GM15510 (cell line): ENCODE data around the gene ZNF134.
A peak's percentile ranks its signal among the peaks of the same experiment; 100 is the strongest.

Experiments
- POLR2A ChIP-seq: IDR thresholded peaks from 3 replicates; pipeline ENCODE4 v1.6.1; 2011; ENCODE audit warnings: borderline replicate concordance; ENCODE audit not compliant: insufficient read length; ENCODE audit errors: extremely low read depth

ZNF134 gene

DNA sequence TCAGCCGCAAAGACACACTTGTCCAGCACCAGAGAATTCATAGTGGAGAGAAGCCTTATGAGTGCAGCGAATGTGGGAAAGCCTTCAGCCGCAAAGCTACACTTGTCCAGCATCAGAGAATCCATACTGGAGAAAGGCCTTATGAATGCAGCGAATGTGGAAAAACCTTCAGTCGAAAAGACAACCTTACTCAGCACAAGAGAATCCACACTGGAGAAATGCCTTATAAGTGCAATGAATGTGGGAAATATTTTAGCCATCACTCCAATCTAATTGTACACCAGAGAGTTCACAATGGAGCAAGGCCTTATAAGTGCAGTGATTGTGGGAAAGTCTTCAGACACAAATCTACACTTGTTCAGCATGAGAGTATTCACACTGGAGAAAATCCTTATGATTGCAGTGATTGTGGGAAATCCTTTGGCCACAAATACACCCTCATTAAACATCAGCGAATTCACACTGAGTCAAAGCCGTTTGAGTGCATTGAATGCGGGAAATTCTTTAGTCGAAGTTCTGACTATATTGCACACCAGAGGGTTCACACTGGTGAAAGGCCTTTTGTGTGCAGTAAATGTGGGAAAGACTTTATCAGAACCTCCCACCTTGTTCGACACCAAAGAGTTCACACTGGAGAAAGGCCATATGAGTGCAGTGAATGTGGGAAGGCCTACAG lies 6.8 kb downstream of the ZNF134 start:
- TF ChIP-seq POLR2A = no peak

DNA sequence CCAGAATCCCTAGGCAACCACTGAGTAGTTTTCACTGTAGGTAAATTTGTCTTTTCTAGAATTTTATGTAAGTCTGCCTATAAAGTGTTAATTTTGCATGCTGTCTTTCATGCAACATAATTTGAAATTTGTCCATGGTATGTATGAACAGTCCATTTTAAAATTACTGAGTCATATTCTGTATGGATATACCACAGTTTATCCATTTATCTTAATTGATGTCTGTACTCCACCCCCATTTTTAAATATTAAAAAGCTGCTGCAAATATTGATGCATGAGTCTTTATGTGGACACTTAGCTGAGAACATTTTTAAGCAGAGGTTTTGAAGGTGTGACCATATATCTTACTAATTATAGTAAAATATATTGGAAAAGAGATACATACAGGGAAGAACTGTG lies 9.0 kb downstream of the ZNF134 start:
- no peak for TF ChIP-seq POLR2A

DNA sequence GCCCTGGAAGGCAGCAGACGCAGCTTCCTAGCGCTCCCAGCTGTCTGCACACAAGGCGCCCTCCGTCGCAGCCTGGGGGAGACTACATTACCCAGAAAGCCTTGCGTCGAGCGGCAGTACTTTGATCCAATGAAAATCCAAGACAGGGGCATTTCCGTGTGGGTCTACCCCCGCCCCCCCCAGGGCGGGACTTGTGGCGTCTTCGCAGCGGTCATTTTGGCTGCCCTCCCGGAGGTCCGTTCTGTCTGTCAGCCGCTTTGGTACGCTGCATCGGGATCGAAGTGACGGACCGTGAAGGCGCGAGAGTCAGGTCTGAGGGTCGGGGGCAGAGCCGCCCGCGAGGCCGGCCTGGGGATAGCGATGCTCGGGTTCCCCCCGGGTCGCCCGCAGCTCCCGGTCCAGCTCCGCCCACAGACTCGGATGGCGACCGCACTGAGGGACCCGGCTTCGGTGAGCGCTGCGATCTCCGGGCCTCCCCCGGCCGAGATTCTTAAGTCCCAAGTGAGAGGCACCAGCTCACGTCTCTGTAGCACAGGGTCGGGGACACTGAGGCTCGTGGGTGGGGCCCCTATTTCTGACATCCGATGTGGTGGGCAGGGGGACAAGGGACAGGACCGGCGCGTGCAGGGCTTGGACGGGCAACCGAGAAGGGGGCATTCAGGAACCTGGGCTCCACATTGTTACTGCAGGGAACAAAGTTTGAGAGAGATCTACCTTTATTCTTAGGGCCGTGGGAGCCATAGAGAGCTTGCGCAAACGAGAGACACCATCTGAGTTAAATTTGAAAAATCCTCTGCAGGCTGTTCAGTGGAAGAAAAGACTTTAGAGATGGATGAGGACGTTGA lies 19.2 kb downstream of the ZNF134 start, which contains the start of gene ZNF211:
TSS of gene ZNF211 (plus strand) at position 182 of the 845 bp plus-strand sequence. CDS start at position 361, 179 bp downstream.
- TF ChIP-seq POLR2A = peak; percentile 69

GRCh38 chr19:57633832-57634131 lies 19.7 kb downstream of the ZNF134 start:
- TF ChIP-seq POLR2A = no peak

- TF ChIP-seq POLR2A = no peak
These were observed 23.3 kb downstream of the ZNF134 start for GRCh38 chr19:57637379-57637778.

DNA sequence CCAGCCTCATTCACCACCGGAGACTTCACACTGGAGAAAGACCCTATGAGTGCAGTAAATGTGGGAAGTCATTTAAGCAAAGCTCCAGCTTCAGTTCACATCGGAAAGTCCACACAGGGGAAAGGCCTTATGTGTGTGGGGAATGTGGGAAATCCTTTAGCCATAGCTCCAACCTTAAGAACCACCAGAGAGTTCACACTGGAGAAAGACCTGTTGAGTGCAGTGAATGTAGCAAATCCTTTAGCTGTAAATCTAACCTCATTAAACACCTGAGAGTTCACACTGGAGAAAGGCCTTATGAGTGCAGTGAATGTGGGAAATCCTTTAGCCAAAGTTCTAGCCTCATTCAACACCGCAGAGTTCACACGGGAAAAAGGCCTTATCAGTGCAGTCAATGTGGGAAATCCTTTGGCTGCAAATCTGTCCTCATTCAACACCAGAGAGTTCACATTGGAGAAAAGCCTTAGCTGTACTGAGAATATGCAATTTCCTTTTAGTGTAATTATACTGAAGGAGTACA lies 27.7 kb downstream of the ZNF134 start:
- no peak for TF ChIP-seq POLR2A

GRCh38 chr19:57642396-57643046 lies 28.5 kb downstream of the ZNF134 start:
- TF ChIP-seq POLR2A = no peak

DNA sequence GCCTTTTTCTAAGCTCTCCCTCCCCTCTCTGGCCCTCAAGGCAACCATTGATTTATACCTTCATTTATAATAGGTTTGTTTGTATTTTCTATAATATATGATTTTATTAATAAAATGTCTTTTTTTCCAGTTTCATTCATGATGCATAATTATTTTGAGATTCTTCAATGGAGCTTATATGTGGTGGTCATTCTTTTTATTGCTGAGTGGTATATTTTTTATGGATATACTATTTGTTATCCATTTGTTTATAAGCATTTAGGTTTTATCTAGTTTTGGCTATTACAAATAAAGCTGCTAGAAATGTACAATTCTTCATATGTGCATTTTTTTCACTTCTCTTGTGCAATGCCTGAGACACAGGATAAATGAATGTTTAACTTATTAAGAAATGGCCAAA lies 29.7 kb downstream of the ZNF134 start:
- no peak for TF ChIP-seq POLR2A

DNA sequence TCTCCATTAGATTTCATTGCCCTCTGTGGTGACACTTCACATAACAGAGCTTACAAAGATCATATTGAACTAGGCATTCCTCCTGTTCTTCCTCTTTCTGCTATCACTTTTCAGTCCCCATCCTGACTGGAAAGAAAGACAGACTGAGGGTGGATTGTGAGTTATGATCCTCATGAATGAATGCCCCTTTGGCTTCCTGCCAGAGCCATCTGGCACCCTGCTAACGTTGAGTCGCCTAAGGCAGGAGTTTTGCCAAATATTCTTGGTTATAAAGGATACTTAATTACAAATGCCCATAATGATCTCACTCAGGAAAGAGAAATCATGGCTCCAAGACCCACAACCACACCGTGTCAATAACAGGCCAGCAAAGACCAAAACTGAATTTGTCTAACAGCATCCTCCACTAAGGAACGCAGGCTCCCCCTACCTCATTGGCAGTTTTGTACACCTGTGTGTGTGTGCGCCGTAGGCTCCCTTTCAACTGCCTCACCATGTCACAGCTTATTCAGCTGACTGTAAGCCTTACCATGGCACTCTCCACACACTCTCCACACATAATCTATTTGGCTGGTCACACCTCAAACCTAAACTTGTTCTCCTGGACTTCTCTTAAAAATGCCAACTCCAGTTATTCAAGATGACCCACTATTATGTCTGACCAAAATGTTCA lies 34.4 kb downstream of the ZNF134 start:
- TF ChIP-seq POLR2A = no peak

- no peak for TF ChIP-seq POLR2A
These were observed 37.6 kb downstream of the ZNF134 start for GRCh38 chr19:57651654-57651996.

DNA sequence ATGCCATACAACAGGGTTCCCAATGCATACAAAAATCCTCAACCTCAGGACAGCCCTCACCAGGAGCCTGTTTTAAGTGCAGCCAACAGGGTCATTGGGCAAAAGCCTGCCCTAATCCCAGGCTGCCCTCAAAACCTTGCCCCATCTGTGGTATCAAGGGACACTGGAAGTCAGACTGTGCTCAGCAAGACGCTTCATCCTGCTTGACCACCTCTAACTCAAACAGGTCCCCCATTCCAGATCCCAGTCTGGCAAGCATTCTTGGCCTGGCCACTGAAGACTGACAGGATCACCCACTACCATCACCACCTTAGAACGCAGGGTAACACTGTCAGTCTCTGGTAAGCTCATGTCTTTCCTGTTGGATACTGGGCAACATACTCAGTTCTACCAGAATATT lies 39.6 kb downstream of the ZNF134 start:
- no peak for TF ChIP-seq POLR2A

GRCh38 chr19:57655443-57655842 lies 41.4 kb downstream of the ZNF134 start:
- TF ChIP-seq POLR2A = no peak

DNA sequence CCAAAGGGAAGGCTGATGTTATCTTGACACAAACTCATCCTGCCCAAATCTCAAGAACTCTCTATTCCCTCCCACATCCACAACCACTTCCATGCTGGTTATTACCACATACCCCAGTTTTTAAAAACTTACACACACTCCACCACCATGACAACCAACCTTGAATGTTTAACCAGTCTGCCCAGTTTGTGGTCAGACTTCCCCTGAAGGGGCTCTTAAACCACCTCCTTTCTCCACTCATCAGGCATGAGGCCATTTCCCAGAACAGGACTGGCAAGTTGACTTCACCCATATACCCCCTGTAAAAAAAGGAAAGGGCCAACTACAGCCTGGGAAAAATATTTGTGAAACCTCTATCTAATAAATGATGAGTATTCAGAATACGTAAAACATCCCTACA lies 42.3 kb downstream of the ZNF134 start:
- TF ChIP-seq POLR2A = no peak

- TF ChIP-seq POLR2A = no peak
These were observed 50.5 kb downstream of the ZNF134 start for GRCh38 chr19:57664269-57665127.

GRCh38 chr19:57665261-57665806 lies 51.3 kb downstream of the ZNF134 start:
- no peak for TF ChIP-seq POLR2A

- no peak for TF ChIP-seq POLR2A
These were observed 53.2 kb downstream of the ZNF134 start for GRCh38 chr19:57667228-57667627.
